Measurements from ENCODE around the gene PLCL1. TPM values are rescaled to one million over a fixed set of nuclear protein-coding genes. Genes with fewer than 3 reads are reported as not detected.

Gene PLCL1
- total and polyA plus RNA-seq, 10 of the 15 experiments (the other 5 are each of a cell fraction or from before 2014, with no cell fraction given) = 0.03 to 1.5 (median 0.22) TPM

GRCh38 chr2:197908156-197908555 lies 103.8 kb downstream of the PLCL1 start (continued):
- no peak for TF ChIP-seq SP1 (IDR thresholded peaks at IDR 0.05; ENCODE audit: low read depth, low read length)
- TF ChIP-seq ATF7 (IDR thresholded peaks at IDR 0.05; ENCODE audit: low read depth) = no peak
- TF ChIP-seq POLR2AphosphoS2 (IDR thresholded peaks at IDR 0.05; ENCODE audit: low read depth, low read length) = no peak
- no peak for TF ChIP-seq SPI1 (IDR thresholded peaks at IDR 0.05; ENCODE audit: borderline replicate concordance, insufficient read depth, low read depth, low read length)
- no peak for TF ChIP-seq MAX (IDR thresholded peaks at IDR 0.05; ENCODE audit: low read depth, low read length)
- TF ChIP-seq FOXK2 (IDR thresholded peaks at IDR 0.05) = no peak
- TF ChIP-seq EP300 (IDR thresholded peaks at IDR 0.05; ENCODE audit: borderline replicate concordance in 1 of 2, control insufficient read depth in 1 of 2, low read depth in 2 of 2, low read length in 2 of 2) = no peak
- TF ChIP-seq MTA3 (IDR thresholded peaks at IDR 0.05; ENCODE audit: borderline replicate concordance, low read length) = no peak
- TF ChIP-seq GABPA (IDR thresholded peaks at IDR 0.05; ENCODE audit: low read depth) = no peak

- H3K27me3 ChIP-seq (replicated peaks in 1 of 2; ENCODE audit: control insufficient read depth in 2 of 2, insufficient read depth in 2 of 2, low read length in 1 of 2) = no peaks in the 10 kb centered on the region
- H3K79me2 ChIP-seq (ENCODE audit: control insufficient read depth, insufficient read depth, low read length) = no peaks in the 10 kb centered on the region
- H3K4me1 ChIP-seq (ENCODE audit: control insufficient read depth, insufficient read depth, low read length) = no peaks in the 10 kb centered on the region
- intact Hi-C loops (cut with micrococcal nuclease; ENCODE audit: unreplicated experiment) (no loop called here), in situ Hi-C loops (cut with MboI) (no loop called here)
- no peak overlapping the region for H2AFZ ChIP-seq (ENCODE audit: control insufficient read depth, low read depth, low read length)
- 0 out of 2 replicates have a peak overlapping the region, but pooled peaks have one; percentile 11 for H3K4me3 ChIP-seq
- SMC1A ChIA-PET (ENCODE audit: uncharacterized antibody, unreplicated experiment) = interaction anchor here (0.8 to 2.2 kb wide), 16 partner anchors 10 to 226 kb away, joined by 3 to 9 read pairs (median 4); no protein-coding TSS in a partner anchor
- FAIRE-seq = no peak
- H3K36me3 ChIP-seq (ENCODE audit: control insufficient read depth in 2 of 2, insufficient read depth in 2 of 2, low read length in 1 of 2) = no peaks in the 10 kb centered on the region
- H3K9me3 ChIP-seq (replicated peaks; ENCODE audit: control insufficient read depth, insufficient read depth, low read length) = no peaks in the 10 kb centered on the region
- BruUV-seq (replicated peaks) = no TSS peak
- H3K27ac ChIP-seq (ENCODE audit: control insufficient read depth, insufficient read depth) = no peak overlapping the region
- H3K4me2 ChIP-seq (ENCODE audit: control insufficient read depth, insufficient read depth) = no peak overlapping the region
- no peak for DNase-seq (ENCODE audit: low read depth, low spot score)
- CTCF ChIA-PET = interaction anchor here (0.6 to 1.8 kb wide), 8 partner anchors 10 to 1193 kb away, joined by 3 to 8 read pairs (median 3); no protein-coding TSS in a partner anchor
- H4K20me1 ChIP-seq (ENCODE audit: control insufficient read depth, insufficient read depth) = no peaks in the 10 kb centered on the region
- H3K9ac ChIP-seq (ENCODE audit: control insufficient read depth, insufficient read depth, low read length) = no peak overlapping the region
- peak; percentile 60 for ATAC-seq
- RAD21 ChIA-PET (ENCODE audit: unreplicated experiment) = interaction anchor here (0.6 to 1.4 kb wide), 5 partner anchors 20 to 216 kb away, joined by 3 to 5 read pairs (median 3); no protein-coding TSS in a partner anchor
- POLR2A ChIA-PET = interaction anchor here (0.5 to 0.6 kb wide), 2 partner anchors 10 to 217 kb away, joined by 3 to 5 read pairs; no protein-coding TSS in a partner anchor
- WGBS (ENCODE audit: insufficient coverage, insufficient replicate concordance, low lambda C conversion rate, missing lambda C conversion rate) = 35% methylated on average over 8 of the region's 8 CpGs
- TF ChIP-seq IKZF1 (conservative IDR thresholded peaks at IDR 0.05) (peak; percentile 44), HDAC6 (IDR thresholded peaks at IDR 0.05; ENCODE audit: unreplicated experiment) (no peak), CHD4 (IDR thresholded peaks at IDR 0.05) (no peak), SUPT20H (IDR thresholded peaks at IDR 0.05; ENCODE audit: borderline replicate concordance, control insufficient read depth, low read depth, low read length) (no peak), NFYA (IDR thresholded peaks at IDR 0.05; ENCODE audit: borderline replicate concordance, low read depth, low read length) (no peak), IKZF2 (IDR thresholded peaks at IDR 0.05) (peak in 1 of 2 experiments; percentile 36; a peak in 2 of 4 replicates), EED (IDR thresholded peaks at IDR 0.05; ENCODE audit: low read depth) (0 out of 2 replicates have a peak, but pooled peaks have one; percentile 18), EGR1 (IDR thresholded peaks at IDR 0.05; ENCODE audit: borderline replicate concordance in 1 of 2, low read depth in 2 of 2, low read length in 2 of 2) (peak in 1 of 2 experiments; percentile 15; a peak in 1 of 3 replicates), YBX1 (IDR thresholded peaks at IDR 0.05) (no peak), NFIC (IDR thresholded peaks at IDR 0.05; ENCODE audit: low read depth, low read length) (0 out of 2 replicates have a peak, but pooled peaks have one; percentile 48), SPI1 (IDR thresholded peaks at IDR 0.05; ENCODE audit: borderline replicate concordance, insufficient read depth, low read depth, low read length) (peak; percentile 38; the same call in 1 of the 2 replicates), SMAD5 (IDR thresholded peaks at IDR 0.05; ENCODE audit: low read depth) (no peak), RUNX3 (IDR thresholded peaks at IDR 0.05; ENCODE audit: low read length) (peak; percentile 37; the same call in 1 of the 2 replicates), NFXL1 (IDR thresholded peaks at IDR 0.05; ENCODE audit: borderline replicate concordance) (no peak)
These were observed 104.8 kb downstream of the PLCL1 start for GRCh38 chr2:197908990-197909776.
